Stimulated activated CD8-positive, alpha-beta memory T cell treated with anti-CD3 and anti-CD28 coated beads, Interleukin-2, amount 100 ng/mL, for 48 hours (primary cell): ENCODE results near the gene SLC35F2.
"Not testable (repeated sequence)": the region's sequence is repeated elsewhere in the genome, so short reads cannot be mapped to it uniquely, and the experiment has no call there.

ENCODE experiments used
- DNase-seq, 2 donors: peaks; one replicate each; pipeline ENCODE4 v3.0.0-alpha.2; 2020; ENCODE audit warnings: low read depth in 2 of 2

SLC35F2 gene

GRCh38 chr11:107842412-107843100, 16.0 kb downstream of the SLC35F2 start:
- no peak for DNase-seq

- no peak for DNase-seq
Measured at GRCh38 chr11:107840129-107840484, 18.5 kb downstream of the SLC35F2 start.

GRCh38 chr11:107836851-107837250, 21.7 kb downstream of the SLC35F2 start:
- DNase-seq: no peak

- DNase-seq: no peak
Measured at GRCh38 chr11:107834995-107835394, 23.6 kb downstream of the SLC35F2 start.

- DNase-seq: not testable (repeated sequence)
Measured at GRCh38 chr11:107833926-107834325, 24.7 kb downstream of the SLC35F2 start.

GRCh38 chr11:107830915-107831540, 27.6 kb downstream of the SLC35F2 start:
- no peak for DNase-seq

- no peak for DNase-seq
Measured at GRCh38 chr11:107827041-107827440, 31.5 kb downstream of the SLC35F2 start.

GRCh38 chr11:107825875-107826274, 32.7 kb downstream of the SLC35F2 start:
- no peak for DNase-seq

GRCh38 chr11:107824668-107825369, 33.8 kb downstream of the SLC35F2 start:
- no peak for DNase-seq

- DNase-seq: no peak
Measured at GRCh38 chr11:107821199-107821927, 37.2 kb downstream of the SLC35F2 start.

- no peak for DNase-seq
Measured at GRCh38 chr11:107819361-107820014, 39.1 kb downstream of the SLC35F2 start.

GRCh38 chr11:107818491-107818890, 40.1 kb downstream of the SLC35F2 start:
- no peak for DNase-seq

GRCh38 chr11:107816028-107816427, 42.6 kb downstream of the SLC35F2 start:
- DNase-seq: no peak

GRCh38 chr11:107810875-107811274, 47.7 kb downstream of the SLC35F2 start:
- no peak for DNase-seq

GRCh38 chr11:107808521-107808920, 50.1 kb downstream of the SLC35F2 start:
- DNase-seq: no peak

GRCh38 chr11:107804971-107805370, 53.6 kb downstream of the SLC35F2 start:
- no peak for DNase-seq

- DNase-seq: no peak
Measured at GRCh38 chr11:107804211-107804610, 54.4 kb downstream of the SLC35F2 start.

- no peak for DNase-seq
Measured at GRCh38 chr11:107801641-107802040, 56.9 kb downstream of the SLC35F2 start.

- peak; percentile 19 to 48 for DNase-seq
Measured at GRCh38 chr11:107799218-107799859, 59.2 kb downstream of the SLC35F2 start.

- DNase-seq: no peak
Measured at GRCh38 chr11:107792049-107792443, 66.5 kb downstream of the SLC35F2 start.

- no peak for DNase-seq
Measured at GRCh38 chr11:107791343-107792048, 67.1 kb downstream of the SLC35F2 start.
